Measurements from ENCODE around the gene TPSB2.

The TPSB2 gene

DNA sequence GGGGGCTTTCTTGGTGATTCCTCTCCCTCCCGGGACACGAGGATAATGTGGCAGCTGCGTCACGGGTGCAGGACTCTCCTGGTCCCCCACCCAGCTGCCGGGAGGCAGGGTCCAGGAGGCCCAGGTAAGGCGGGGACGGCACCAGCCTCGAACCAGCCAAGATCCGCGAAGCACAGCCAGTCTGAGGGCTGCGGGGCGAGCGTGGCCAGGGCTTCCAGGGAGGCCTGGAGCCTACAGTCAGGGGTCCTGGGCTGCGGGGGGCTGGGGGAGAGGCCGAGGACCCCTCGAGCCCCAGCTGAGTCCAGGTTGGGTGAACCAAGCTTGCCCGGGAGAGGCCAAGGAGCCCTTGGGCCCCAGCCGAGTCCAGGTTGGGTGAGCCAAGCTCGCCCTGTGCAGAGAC, 35.8 kb upstream of the TPSB2 start:
- no peak overlapping the region for H3K4me3 ChIP-seq (replicated peaks; ENCODE audit: insufficient read depth, low read length)
- no peak overlapping the region for H3K27ac ChIP-seq (replicated peaks)
- TF ChIP-seq SPI1 (IDR thresholded peaks at IDR 0.05; ENCODE audit: borderline replicate concordance, low read depth): no peak
- TF ChIP-seq, protein P1, sequence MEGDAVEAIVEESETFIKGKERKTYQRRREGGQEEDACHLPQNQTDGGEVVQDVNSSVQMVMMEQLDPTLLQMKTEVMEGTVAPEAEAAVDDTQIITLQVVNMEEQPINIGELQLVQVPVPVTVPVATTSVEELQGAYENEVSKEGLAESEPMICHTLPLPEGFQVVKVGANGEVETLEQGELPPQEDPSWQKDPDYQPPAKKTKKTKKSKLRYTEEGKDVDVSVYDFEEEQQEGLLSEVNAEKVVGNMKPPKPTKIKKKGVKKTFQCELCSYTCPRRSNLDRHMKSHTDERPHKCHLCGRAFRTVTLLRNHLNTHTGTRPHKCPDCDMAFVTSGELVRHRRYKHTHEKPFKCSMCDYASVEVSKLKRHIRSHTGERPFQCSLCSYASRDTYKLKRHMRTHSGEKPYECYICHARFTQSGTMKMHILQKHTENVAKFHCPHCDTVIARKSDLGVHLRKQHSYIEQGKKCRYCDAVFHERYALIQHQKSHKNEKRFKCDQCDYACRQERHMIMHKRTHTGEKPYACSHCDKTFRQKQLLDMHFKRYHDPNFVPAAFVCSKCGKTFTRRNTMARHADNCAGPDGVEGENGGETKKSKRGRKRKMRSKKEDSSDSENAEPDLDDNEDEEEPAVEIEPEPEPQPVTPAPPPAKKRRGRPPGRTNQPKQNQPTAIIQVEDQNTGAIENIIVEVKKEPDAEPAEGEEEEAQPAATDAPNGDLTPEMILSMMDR (IDR thresholded peaks at IDR 0.05; ENCODE audit: insufficient read depth, low read length): no peak
- TF ChIP-seq POLR2AphosphoS5 (IDR thresholded peaks at IDR 0.05; ENCODE audit: low read depth): no peak
- TF ChIP-seq, protein P2, sequence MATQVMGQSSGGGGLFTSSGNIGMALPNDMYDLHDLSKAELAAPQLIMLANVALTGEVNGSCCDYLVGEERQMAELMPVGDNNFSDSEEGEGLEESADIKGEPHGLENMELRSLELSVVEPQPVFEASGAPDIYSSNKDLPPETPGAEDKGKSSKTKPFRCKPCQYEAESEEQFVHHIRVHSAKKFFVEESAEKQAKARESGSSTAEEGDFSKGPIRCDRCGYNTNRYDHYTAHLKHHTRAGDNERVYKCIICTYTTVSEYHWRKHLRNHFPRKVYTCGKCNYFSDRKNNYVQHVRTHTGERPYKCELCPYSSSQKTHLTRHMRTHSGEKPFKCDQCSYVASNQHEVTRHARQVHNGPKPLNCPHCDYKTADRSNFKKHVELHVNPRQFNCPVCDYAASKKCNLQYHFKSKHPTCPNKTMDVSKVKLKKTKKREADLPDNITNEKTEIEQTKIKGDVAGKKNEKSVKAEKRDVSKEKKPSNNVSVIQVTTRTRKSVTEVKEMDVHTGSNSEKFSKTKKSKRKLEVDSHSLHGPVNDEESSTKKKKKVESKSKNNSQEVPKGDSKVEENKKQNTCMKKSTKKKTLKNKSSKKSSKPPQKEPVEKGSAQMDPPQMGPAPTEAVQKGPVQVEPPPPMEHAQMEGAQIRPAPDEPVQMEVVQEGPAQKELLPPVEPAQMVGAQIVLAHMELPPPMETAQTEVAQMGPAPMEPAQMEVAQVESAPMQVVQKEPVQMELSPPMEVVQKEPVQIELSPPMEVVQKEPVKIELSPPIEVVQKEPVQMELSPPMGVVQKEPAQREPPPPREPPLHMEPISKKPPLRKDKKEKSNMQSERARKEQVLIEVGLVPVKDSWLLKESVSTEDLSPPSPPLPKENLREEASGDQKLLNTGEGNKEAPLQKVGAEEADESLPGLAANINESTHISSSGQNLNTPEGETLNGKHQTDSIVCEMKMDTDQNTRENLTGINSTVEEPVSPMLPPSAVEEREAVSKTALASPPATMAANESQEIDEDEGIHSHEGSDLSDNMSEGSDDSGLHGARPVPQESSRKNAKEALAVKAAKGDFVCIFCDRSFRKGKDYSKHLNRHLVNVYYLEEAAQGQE (IDR thresholded peaks at IDR 0.05; ENCODE audit: insufficient replicate concordance, low read depth): no peak
- no peak for DNase-seq (ENCODE audit: low read depth in 1 of 2, low spot score in 1 of 2)
- peaks cover 17% of the 10 kb centered on the region for H3K27me3 ChIP-seq (ENCODE audit: insufficient read depth, poor library complexity, severe bottlenecking)

DNA sequence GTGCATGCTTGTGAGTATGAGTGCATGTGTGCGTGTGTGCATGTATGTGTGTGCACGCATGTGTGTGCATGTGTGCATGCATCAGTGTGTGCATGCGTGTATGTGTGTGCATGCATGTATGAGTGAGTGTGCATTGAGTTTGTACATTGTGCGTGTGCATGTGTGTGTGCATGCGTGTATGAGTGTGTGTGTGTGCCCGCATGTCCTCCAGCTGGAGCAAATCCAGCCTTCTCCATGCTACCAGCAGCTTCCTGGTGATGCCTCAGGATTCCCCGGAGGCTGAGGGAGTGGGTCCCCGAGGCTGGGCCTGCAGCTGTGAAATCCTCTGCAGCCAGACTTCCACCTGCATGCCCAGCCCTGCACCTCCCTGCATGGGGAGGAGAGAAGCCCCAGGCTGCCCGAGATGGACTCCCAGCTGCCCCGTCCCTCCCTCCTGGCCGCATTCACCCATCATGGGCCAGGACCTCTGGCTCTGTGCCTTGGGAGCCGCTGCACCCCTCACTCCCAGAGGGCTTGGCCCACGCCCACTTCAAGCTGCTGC, 35.2 kb upstream of the TPSB2 start:
- no peak for TF ChIP-seq GABPA (IDR thresholded peaks at IDR 0.05; ENCODE audit: low read depth)
- TF ChIP-seq, protein P2 (IDR thresholded peaks at IDR 0.05; ENCODE audit: insufficient replicate concordance, low read depth): no peak
- no peak for TF ChIP-seq SPI1 (IDR thresholded peaks at IDR 0.05; ENCODE audit: borderline replicate concordance, low read depth)
- TF ChIP-seq POLR2AphosphoS5 (IDR thresholded peaks at IDR 0.05; ENCODE audit: low read depth): no peak
- TF ChIP-seq, protein P1 (IDR thresholded peaks at IDR 0.05; ENCODE audit: insufficient read depth, low read length): no peak
- Histone ChIP-seq H3K27ac (replicated peaks) (no peak overlapping the region), H3K27me3 (ENCODE audit: insufficient read depth, poor library complexity, severe bottlenecking) (peaks cover 22% of the 10 kb centered on the region), H3K4me3 (replicated peaks; ENCODE audit: insufficient read depth, low read length) (no peak overlapping the region)
- DNase-seq (ENCODE audit: low read depth in 1 of 2, low spot score in 1 of 2): no peak

DNA sequence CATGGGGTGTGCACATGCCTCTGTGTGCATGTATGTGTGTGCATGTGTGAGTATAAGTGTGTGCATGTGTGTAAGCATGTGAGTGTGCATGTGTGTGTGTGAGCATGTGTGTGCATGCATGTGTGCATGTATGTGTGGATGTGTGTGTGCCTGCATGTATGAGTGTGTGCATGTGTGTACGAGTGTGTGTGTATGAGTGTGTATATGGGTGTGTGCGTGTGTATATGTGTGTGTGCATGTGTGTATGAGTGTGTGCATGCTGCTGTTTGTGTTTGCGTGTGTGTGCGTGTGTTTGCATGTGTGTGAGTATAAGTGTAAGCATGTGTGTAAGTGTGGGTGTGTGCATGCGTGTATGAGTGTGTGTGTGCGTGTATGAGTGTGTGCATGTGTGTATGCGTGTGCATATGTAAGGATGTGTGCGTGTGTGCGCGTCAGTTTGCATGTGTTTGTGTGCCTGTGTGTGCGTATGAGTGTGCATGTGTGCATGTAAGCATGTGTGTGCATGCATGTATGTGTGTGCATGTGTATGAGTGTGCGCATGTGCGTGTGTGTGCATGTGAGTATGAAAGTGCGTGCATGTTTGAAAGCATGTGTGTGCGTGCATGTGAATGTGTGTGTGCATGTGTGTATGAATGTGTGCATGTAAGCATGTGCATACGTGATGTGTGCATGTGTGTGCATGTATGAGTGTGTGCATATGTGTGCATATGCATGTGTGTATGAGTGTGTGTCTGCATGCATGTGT, 34.5 kb upstream of the TPSB2 start:
- TF ChIP-seq SPI1 (IDR thresholded peaks at IDR 0.05; ENCODE audit: borderline replicate concordance, low read depth): no peak
- TF ChIP-seq POLR2AphosphoS5 (IDR thresholded peaks at IDR 0.05; ENCODE audit: low read depth): no peak
- TF ChIP-seq, protein P2 (IDR thresholded peaks at IDR 0.05; ENCODE audit: insufficient replicate concordance, low read depth): no peak
- TF ChIP-seq GABPA (IDR thresholded peaks at IDR 0.05; ENCODE audit: low read depth): no peak
- TF ChIP-seq, protein P1 (IDR thresholded peaks at IDR 0.05; ENCODE audit: insufficient read depth, low read length): no peak
- Histone ChIP-seq H3K27me3 (ENCODE audit: insufficient read depth, poor library complexity, severe bottlenecking) (peaks cover 28% of the 10 kb centered on the region), H3K4me3 (replicated peaks; ENCODE audit: insufficient read depth, low read length) (no peak overlapping the region)

More for the DNA sequence above, 34.5 kb upstream of the TPSB2 start:
- H3K27ac ChIP-seq (replicated peaks): no peak overlapping the region
- no peak for DNase-seq (ENCODE audit: low read depth in 1 of 2, low spot score in 1 of 2)

Measured in HL-60 (cell line).